Heart left ventricle (tissue), 13 donors: ENCODE results near the gene KCNAB1.

ENCODE experiments used
- CTCF ChIP-seq, 12 donors: fragments of 200-600 bp; sonication (generic) in 4 of 12; IDR thresholded peaks; one replicate each; pipeline versions ENCODE4 v1.5.0 to v1.8.0; 2018 to 2022; ENCODE audit warnings: antibody characterized with exemption in 12 of 12, mild to moderate bottlenecking in 5 of 12
- POLR2A ChIP-seq, 2 donors: fragments of 450-650 bp; IDR thresholded peaks; one replicate each; pipeline ENCODE4 v1.6.1; 2017; ENCODE audit warnings: antibody characterized with exemption in 2 of 2, mild to moderate bottlenecking in 2 of 2, moderate library complexity in 2 of 2
- donor health status: ischemic (EF 13 %, LVEDD 7.1; RV severe dilation, severe dysfunction).
- donor health status: DM: no; HTN: yes; CAD: no.
- donor health status: DM: no; HTN: no; CAD: no.
- donor health status: ischemic (EF 25% LVEDD 6.9; RV normal size, moderate dysfunction).
- donor health status: ischemic (EF 25% LVEDD 5.7; RV mildly dilated, moderate dysfunction).
- donor health status: ischemic (EF 35%, LVEDD 5.7; RV mildly dilated, moderate dysfunction).
- donor health status: nonischemic (EF 11% LVEDD 7.7; RV severe dilation, severe dysfunction).
- donor health status: DM: yes; HTN: yes; CAD: no.
- donor health status: PGD.
- donor health status: ischemic (EF 29% LVEDD 5.4; RV normal size, mild dysfunction).
- donor health status: nonischemic (EF 23%, LVEDD 6.1; RV moderate dilation, normal function).

GRCh38 chr3:156533205-156533604 is 412.8 kb downstream of the KCNAB1 start:
- TF ChIP-seq CTCF (IDR thresholded peaks at IDR 0.05), result no peak
- no peak for TF ChIP-seq POLR2A (IDR thresholded peaks at IDR 0.05)
